Fibroblast of mammary gland (primary cell): ENCODE data around the gene CEP97.
"Not testable (repeated sequence)": the region's sequence is repeated elsewhere in the genome, so short reads cannot be mapped to it uniquely, and the experiment has no call there.

Experiments used
- DNase-seq: peaks from one replicate; pipeline ENCODE4 v3.0.0-alpha.2; 2010; ENCODE audit warnings: low read depth
- H3K4me3 ChIP-seq: 2 replicates; pipeline ENCODE4 v1.5.1; 2011; ENCODE audit warnings: low read depth, mild to moderate bottlenecking, low read length, moderate library complexity; ENCODE audit not compliant: control insufficient read depth
- TF ChIP-seq, protein P1 (sequence below): conservative IDR thresholded peaks from 2 replicates; pipeline ENCODE4 v1.5.1; 2011; ENCODE audit warnings: low read depth, low read length, inconsistent platforms; ENCODE audit not compliant: control insufficient read depth, insufficient read depth

CEP97 gene

DNA sequence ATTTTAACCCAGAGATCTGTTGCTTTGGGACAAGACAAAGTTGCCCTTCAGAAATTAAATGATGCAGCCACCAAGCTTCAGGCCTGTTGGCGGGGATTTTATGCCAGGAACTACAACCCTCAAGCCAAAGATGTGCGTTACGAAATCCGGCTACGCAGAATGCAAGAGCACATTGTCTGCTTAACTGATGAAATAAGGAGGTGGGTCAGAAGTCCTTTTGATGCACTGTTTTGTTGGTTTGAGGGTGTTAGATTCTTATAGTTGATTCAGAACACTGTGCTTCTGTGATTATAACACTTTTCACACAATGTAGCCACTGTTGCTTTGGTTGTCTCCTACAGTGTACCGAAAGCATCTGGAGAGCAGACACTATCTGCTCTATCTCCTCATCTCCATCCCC, 33.8 kb downstream of the CEP97 start:
- DNase-seq: no peak
- no peak overlapping the region for H3K4me3 ChIP-seq
- TF ChIP-seq, protein P1, sequence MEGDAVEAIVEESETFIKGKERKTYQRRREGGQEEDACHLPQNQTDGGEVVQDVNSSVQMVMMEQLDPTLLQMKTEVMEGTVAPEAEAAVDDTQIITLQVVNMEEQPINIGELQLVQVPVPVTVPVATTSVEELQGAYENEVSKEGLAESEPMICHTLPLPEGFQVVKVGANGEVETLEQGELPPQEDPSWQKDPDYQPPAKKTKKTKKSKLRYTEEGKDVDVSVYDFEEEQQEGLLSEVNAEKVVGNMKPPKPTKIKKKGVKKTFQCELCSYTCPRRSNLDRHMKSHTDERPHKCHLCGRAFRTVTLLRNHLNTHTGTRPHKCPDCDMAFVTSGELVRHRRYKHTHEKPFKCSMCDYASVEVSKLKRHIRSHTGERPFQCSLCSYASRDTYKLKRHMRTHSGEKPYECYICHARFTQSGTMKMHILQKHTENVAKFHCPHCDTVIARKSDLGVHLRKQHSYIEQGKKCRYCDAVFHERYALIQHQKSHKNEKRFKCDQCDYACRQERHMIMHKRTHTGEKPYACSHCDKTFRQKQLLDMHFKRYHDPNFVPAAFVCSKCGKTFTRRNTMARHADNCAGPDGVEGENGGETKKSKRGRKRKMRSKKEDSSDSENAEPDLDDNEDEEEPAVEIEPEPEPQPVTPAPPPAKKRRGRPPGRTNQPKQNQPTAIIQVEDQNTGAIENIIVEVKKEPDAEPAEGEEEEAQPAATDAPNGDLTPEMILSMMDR: no peak

DNA sequence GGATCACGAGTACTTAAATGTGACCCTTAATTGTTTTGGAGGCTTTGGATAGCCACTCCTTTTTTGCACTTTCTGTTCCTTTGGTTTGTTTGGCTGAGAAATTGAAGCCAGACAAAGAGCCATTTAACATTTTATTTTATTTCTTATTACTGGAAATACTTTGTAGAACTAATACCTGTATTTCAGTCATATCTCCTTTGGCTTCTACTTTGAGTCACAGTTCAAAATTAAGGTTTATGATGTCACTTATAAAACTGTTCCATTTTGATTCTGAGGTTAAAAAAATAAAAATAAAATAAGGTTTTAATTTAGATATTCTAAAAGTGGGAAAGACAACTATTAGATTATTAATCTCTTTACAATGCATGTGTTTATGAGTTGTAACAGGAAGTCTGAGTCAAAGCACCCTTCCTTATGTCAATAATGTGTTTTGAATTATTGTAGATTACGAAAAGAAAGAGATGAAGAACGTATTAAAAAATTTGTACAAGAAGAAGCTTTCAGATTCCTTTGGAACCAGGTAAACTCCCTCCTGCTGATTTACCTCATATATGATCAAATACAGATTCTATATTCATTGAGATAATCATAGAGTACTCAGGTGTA, 37.7 kb downstream of the CEP97 start:
- TF ChIP-seq, protein P1: no peak
- peak; percentile 17 for DNase-seq
- H3K4me3 ChIP-seq: no peak overlapping the region

DNA sequence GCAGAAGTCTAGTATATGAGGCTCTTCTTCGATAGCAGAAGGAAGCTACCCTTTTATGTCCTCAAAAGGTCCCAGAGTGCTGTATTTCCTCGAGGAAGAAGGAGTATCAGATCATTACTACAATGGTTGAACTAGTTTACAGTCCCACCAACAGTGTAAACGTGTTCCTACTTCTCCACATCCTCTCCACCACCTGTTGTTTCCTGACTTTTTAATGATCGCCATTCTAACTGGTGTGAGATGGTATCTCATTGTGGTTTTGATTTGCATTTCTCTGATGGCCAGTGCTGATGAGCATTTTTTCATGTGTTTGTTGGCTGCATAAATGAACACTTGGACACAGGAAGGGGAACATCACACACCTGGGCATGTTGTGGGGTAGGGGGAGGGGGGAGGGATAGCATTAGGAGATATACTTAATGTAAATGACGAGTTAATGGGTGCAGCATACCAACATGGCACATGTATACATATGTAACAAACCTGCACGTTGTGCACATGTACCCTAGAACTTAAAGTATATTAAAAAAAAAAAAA, 53.4 kb downstream of the CEP97 start:
- not testable (repeated sequence) for H3K4me3 ChIP-seq

DNA sequence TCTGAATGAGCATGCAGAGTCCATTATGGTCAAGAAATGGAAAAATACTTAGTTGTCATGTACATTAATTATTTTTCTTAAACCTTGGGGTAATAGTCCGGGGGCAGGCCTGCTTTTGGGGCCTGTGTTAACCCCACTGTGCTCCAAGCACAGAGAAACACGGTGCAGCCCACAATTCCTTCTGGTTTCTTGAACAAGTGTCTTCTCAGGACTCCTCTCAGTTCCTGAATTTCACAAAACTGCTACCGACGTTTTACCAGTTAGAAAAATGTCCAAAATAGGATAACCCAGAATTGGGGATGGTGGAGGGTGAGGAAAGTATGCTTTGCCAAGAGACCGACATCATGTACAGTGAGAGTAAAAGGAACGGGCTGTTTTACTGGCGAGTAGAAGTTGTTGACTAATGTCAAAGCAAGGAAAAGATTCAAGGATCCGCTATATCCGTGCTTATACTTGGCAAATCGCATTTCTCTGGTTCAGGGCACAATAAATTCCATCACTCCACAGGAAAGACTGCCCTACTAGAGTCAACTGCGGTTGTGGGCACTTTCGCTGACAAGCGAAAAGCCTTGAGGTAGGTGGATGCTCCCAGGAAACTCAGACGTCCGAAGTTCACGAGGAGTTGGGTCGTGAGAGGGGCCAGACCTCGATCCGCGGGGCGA, 54.1 kb downstream of the CEP97 start:
- H3K4me3 ChIP-seq: peak overlapping the region; percentile 88
- DNase-seq: no peak
- TF ChIP-seq, protein P1: no peak

More for the DNA sequence above, 53.4 kb downstream of the CEP97 start:
- not testable (repeated sequence) for DNase-seq

DNA sequence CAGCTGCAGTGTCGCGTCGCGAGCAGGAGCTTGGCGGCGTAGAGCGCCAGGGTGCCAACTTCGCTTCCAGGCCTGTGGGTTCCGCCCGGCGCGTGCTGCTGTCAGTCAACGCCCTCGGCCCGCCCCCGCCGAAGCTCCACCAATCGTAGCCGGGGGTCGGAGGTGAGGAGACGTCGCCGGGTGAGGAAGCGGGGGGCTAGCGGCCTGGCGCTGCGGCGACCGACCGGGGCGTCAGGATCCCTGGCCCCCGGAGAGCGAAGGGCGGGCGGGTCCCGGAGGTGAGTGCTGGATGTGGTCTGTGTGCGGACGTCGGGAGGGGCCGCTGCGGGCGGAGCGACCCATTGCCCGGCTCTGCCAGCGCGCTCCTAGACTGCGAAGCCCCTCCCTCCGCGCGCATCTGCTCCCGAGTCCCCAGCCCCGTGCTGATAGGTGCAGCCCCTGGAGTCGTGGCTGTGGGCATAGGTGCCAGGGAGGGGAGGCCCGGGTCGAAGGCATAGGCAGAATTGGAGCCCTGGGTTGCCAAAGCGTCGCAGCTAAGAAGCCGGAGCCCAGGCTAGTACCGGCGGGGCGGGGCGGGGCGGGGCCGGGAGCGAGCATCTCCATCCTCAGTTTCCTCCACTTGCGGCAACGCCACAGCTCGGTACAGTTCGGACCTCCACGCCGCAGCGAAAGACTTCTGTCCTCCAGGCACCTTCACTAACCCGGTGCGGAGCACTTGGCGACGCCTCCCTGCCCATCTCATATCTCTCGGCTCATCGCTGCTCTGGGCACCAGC, 54.8 kb downstream of the CEP97 start, which contains the start of gene NXPE3:
Gene NXPE3 (plus strand): TSS at position 165 of the 775 bp plus-strand sequence. CDS start 6,386 bp downstream, outside the sequence.
- H3K4me3 ChIP-seq: peak within 1 kb of the TSS; percentile 88
- TF ChIP-seq, protein P1: no peak
- peak; percentile 63 for DNase-seq

DNA sequence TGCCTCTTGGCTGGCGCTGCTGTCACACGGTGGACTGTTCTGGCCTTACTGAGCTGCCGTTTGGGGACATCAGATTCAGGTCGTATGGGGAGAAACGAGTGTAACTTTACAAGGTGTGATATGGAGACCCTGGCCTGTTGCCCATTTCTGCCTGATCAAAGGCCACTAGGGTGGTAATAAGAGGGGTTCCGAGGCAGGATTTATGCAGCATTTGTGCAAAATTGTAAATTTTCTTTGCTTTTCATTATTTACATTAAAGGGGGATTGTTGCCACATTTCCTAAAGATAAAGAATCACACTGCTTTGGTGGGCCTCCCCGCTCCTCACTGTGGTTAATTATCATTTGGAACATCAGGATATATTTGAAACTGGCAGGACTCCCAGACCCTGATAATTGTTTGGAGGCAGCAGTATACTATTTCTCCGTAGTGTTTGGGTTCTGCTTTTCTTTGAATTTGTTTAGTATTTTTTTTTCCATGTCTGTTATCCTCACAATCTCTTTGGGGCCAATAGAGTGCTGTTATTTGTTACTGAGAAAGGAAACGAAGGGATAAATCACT, 55.5 kb downstream of the CEP97 start:
- DNase-seq: peak; percentile 3
- TF ChIP-seq, protein P1: no peak
- peak overlapping the region; percentile 88 for H3K4me3 ChIP-seq
